Loucy (cell line): ENCODE data around the gene SLC22A31.

Experiments
- CTCF ChIP-seq: fragments of 200-600 bp; sonication (generic); conservative IDR thresholded peaks from 2 replicates; pipeline ENCODE4 v1.5.1; 2014; ENCODE audit warnings: mild to moderate bottlenecking, antibody characterized with exemption, low read length
- EZH2phosphoT487 ChIP-seq: fragments of 200-600 bp; IDR thresholded peaks from 2 replicates; pipeline ENCODE4 v1.6.1; 2018; ENCODE audit warnings: antibody characterized with exemption, mild to moderate bottlenecking, moderate library complexity, borderline replicate concordance

- no peak for TF ChIP-seq CTCF
- TF ChIP-seq EZH2phosphoT487, result no peak
Observed at GRCh38 chr16:89198417-89199240, 1.7 kb downstream of the SLC22A31 start.
